ENCODE measurements around the gene TMEM235. TPM values are rescaled to one million over a fixed set of nuclear protein-coding genes. Genes with fewer than 3 reads are reported as not detected.

Gene TMEM235
- total RNA-seq, result not detected
- long read RNA-seq, result 0 reads

- Histone ChIP-seq H3K9me3 (no peaks in the 10 kb centered on the region), H3K27ac (no peak within 1 kb of the TSS), H3K27me3 (peaks cover 0 to 11% of the 10 kb centered on the region in 2 donors), H3K36me3 (no peaks in the 10 kb centered on the region), H3K4me3 (no peak within 1 kb of the TSS), H3K4me1 (no peaks in the 10 kb centered on the region)
- WGBS (ENCODE audit: insufficient coverage, low coverage, low lambda C conversion rate, missing lambda C conversion rate), result 10% methylated on average over 7 of the region's 52 CpGs
- ATAC-seq (no peak), DNase-seq (no peak)
- intact Hi-C loops (cut with DNase I), result no loop called here
- TF ChIP-seq POLR2A (IDR thresholded peaks at IDR 0.05) (no peak), CTCF (IDR thresholded peaks at IDR 0.05) (no peak)
Measured at GRCh38 chr17:78230996-78231935, at the start of gene TMEM235. Gene TMEM235, plus strand, starts transcription at chr17:78231631. Its CDS starts 393 bp downstream, at chr17:78232024.

GRCh38 chr17:78182504-78182903 lies 48.9 kb upstream of the TMEM235 start:
- Histone ChIP-seq H3K27ac (no peak overlapping the region), H3K4me1 (peaks cover 0 to 30% (median 15%) of the 10 kb centered on the region in 4 donors), H3K4me3 (no peak overlapping the region), H3K27me3 (no peaks in the 10 kb centered on the region), H3K36me3 (no peaks in the 10 kb centered on the region), H3K9me3 (no peaks in the 10 kb centered on the region)
- TF ChIP-seq POLR2A (IDR thresholded peaks at IDR 0.05) (no peak), CTCF (IDR thresholded peaks at IDR 0.05) (no peak)
- intact Hi-C loops (cut with DNase I), result no loop called here
- 89% methylated on average over 6 of the region's 13 CpGs for WGBS (ENCODE audit: insufficient coverage, low coverage, low lambda C conversion rate, missing lambda C conversion rate)
- peak in 1 of 3 donors; percentile 37 for DNase-seq
- ATAC-seq, result no peak

GRCh38 chr17:78183916-78184315 lies 47.5 kb upstream of the TMEM235 start:
- H3K36me3 ChIP-seq, result no peaks in the 10 kb centered on the region
- TF ChIP-seq POLR2A (IDR thresholded peaks at IDR 0.05), result no peak
- no peak for TF ChIP-seq CTCF (IDR thresholded peaks at IDR 0.05)
- no peak overlapping the region for H3K4me3 ChIP-seq
- peak overlapping the region in 2 of 3 donors; percentile 30 to 71 for H3K27ac ChIP-seq
- intact Hi-C loops (cut with DNase I), result no loop called here
- ATAC-seq, result no peak
- peak in 1 of 3 donors; percentile 42 for DNase-seq
- 61% methylated on average over 8 of the region's 12 CpGs for WGBS (ENCODE audit: insufficient coverage, low coverage, low lambda C conversion rate, missing lambda C conversion rate)
- H3K4me1 ChIP-seq, result peaks cover 0 to 32% (median 15%) of the 10 kb centered on the region in 4 donors
- no peaks in the 10 kb centered on the region for H3K9me3 ChIP-seq
- no peaks in the 10 kb centered on the region for H3K27me3 ChIP-seq

- H3K9me3 ChIP-seq, result no peaks in the 10 kb centered on the region
- DNase-seq, result peak in 1 of 3 donors; percentile 80
- intact Hi-C loops (cut with DNase I), result no loop called here
- H3K27me3 ChIP-seq, result no peaks in the 10 kb centered on the region
- peaks cover 0 to 35% (median 15%) of the 10 kb centered on the region in 4 donors for H3K4me1 ChIP-seq
- peak overlapping the region; percentile 24 to 71 (median 30) for H3K27ac ChIP-seq
- WGBS (ENCODE audit: insufficient coverage, low coverage, low lambda C conversion rate, missing lambda C conversion rate), result 63% methylated on average over 3 of the region's 10 CpGs
- no peak for TF ChIP-seq POLR2A (IDR thresholded peaks at IDR 0.05)
- no peak for TF ChIP-seq CTCF (IDR thresholded peaks at IDR 0.05)
- no peaks in the 10 kb centered on the region for H3K36me3 ChIP-seq
- ATAC-seq, result peak in 2 of 4 donors; percentile 0 to 1
- no peak overlapping the region for H3K4me3 ChIP-seq
Measured at GRCh38 chr17:78184351-78184750, 47.1 kb upstream of the TMEM235 start.
